Pancreas (tissue), 10 donors: ENCODE measurements around the gene COL5A1. TPM values are rescaled to one million over a fixed set of nuclear protein-coding genes. Genes with fewer than 3 reads are reported as not detected.

ENCODE experiments used
- ATAC-seq, 4 donors: fragments of 200-7000 bp; cut with Tn5 transposase; one replicate each; pipeline versions ENCODE4 v1.8.0 to v1.9.1; 2020; ENCODE audit warnings: mild to moderate bottlenecking in 4 of 4, moderate library complexity in 4 of 4
- DNase-seq, 6 donors: peaks; one replicate each; pipeline ENCODE4 v3.0.0-alpha.2; 2020
- FAIRE-seq: peaks from 2 replicates; lab custom pipeline; 2012; peaks lifted over from hg19 to GRCh38; lab: Jason Lieb, UNC
- H3K27ac ChIP-seq, 4 donors: fragments of 200-600 bp; sonication (generic); 1 replicate in 3 of 4; 2 replicates in 1 of 4; pipeline versions ENCODE4 v1.5.0 to v1.8.0; 2020
- H3K27me3 ChIP-seq, 4 donors: fragments of 200-600 bp; one replicate each; pipeline ENCODE4 v1.8.0; 2021
- H3K36me3 ChIP-seq, 3 donors: fragments of 200-600 bp; sonication (generic) in 1 of 3; one replicate each; pipeline versions ENCODE4 v1.5.0 to v1.8.0; 2020 to 2021
- H3K4me1 ChIP-seq, 3 donors: fragments of 200-600 bp; one replicate each; pipeline ENCODE4 v1.8.0; 2021
- H3K4me3 ChIP-seq, 4 donors: fragments of 200-600 bp; sonication (generic) in 2 of 4; one replicate each; pipeline versions ENCODE4 v1.5.0 to v1.8.0; 2020 to 2021
- H3K9me3 ChIP-seq, 4 donors: fragments of 200-600 bp; one replicate each; pipeline ENCODE4 v1.8.0; 2021
- CTCF ChIP-seq, 4 donors: fragments of 200-600 bp; sonication (generic) in 3 of 4; IDR thresholded peaks; one replicate each; pipeline versions ENCODE4 v1.5.0 to v1.8.0; 2021; ENCODE audit warnings: antibody characterized with exemption in 4 of 4
- WGBS, 2 donors: extraction: QIAGEN DNeasy Blood & Tissue Kit; methylation state at CpG; one replicate each; pipeline ENCODE4 v1.1.7; 2013; 5-methylcytosine and 5-hydroxymethylcytosine counted together
- intact Hi-C, 3 donors: fragments of 100-400 bp; cut with DNase I; formaldehyde crosslinking; loops; one replicate each; pipeline versions ENCODE4 v1.11.1 to v1.14.2; 2022
- polyA plus RNA-seq, 2 donors: library from polyadenylated mRNA; stranded (reverse); fragments of 200-250 nt; gene quantifications; one replicate each; pipeline ENCODE4 v1.2.3, GENCODE V29; 2013
- total RNA-seq, 6 donors: library from RNA; stranded (reverse); fragmentation: NEBNext Ultra II Directional in 4 of 6; extraction: Animal tissue kit (Norgen Biotek cat#: 25700) in 4 of 6; gene quantifications; one replicate each; pipeline versions ENCODE4 v1.2.1 to v1.2.4, GENCODE V29; 2021 to 2023
- donor health status: healthy with polysubstance abuse.
- donor health status: DM: no; HTN: no; CAD: no; lungs with moderate emphysema.
- donor health status: DM: no; HTN: no; CAD: no.
- donor health status: control.
- donor health status: control.
- donor health status: Bipolar disorder and iron deficiency.
- donor health status: DM: yes; HTN: yes; CAD: no.
- donor health status: DM: no; HTN: no; CAD: no.
- donor health status: DM: no; HTN: no; CAD: no.
- donor health status: DM: yes; HTN: yes; CAD: no.

The COL5A1 gene
- total and polyA plus RNA-seq, 8 donors: 1.2 to 62.8 (median 3.5) TPM

- no peaks in the 10 kb centered on the region for H3K27me3 ChIP-seq
- no peaks in the 10 kb centered on the region for H3K36me3 ChIP-seq
- FAIRE-seq (no peak), DNase-seq (no peak), ATAC-seq (no peak)
- H3K4me1 ChIP-seq: no peaks in the 10 kb centered on the region
- TF ChIP-seq CTCF (IDR thresholded peaks at IDR 0.05): no peak
- H3K4me3 ChIP-seq: no peak overlapping the region
- intact Hi-C loops: no loop called here
- WGBS, 2 donors: 65 to 78% methylated on average over 16 of the region's 16 CpGs
- H3K27ac ChIP-seq: no peak overlapping the region
- H3K9me3 ChIP-seq: no peaks in the 10 kb centered on the region
Measured at GRCh38 chr9:134815435-134816214, 174.0 kb downstream of the COL5A1 start.

- no peaks in the 10 kb centered on the region for H3K9me3 ChIP-seq
- WGBS, 2 donors: 72 to 84% methylated on average over 16 of the region's 16 CpGs
- FAIRE-seq: no peak
- no peak for TF ChIP-seq CTCF (IDR thresholded peaks at IDR 0.05)
- H3K27ac ChIP-seq: no peak overlapping the region
- no peak overlapping the region for H3K4me3 ChIP-seq
- intact Hi-C loops: no loop called here
- H3K36me3 ChIP-seq: no peaks in the 10 kb centered on the region
- no peaks in the 10 kb centered on the region for H3K4me1 ChIP-seq
- no peak for DNase-seq
- ATAC-seq: no peak
- no peaks in the 10 kb centered on the region for H3K27me3 ChIP-seq
Measured at GRCh38 chr9:134816264-134816663, 174.7 kb downstream of the COL5A1 start.

GRCh38 chr9:134818000-134818568, 176.5 kb downstream of the COL5A1 start:
- 80 to 88% methylated on average over 29 of the region's 29 CpGs for WGBS, 2 donors
- Histone ChIP-seq H3K27me3 (no peaks in the 10 kb centered on the region), H3K9me3 (no peaks in the 10 kb centered on the region), H3K4me1 (no peaks in the 10 kb centered on the region), H3K4me3 (no peak overlapping the region), H3K27ac (no peak overlapping the region), H3K36me3 (no peaks in the 10 kb centered on the region)
- no peak for DNase-seq
- FAIRE-seq: no peak
- ATAC-seq: no peak
- intact Hi-C loops: no loop called here
- no peak for TF ChIP-seq CTCF (IDR thresholded peaks at IDR 0.05)

GRCh38 chr9:134818591-134818990, 177.0 kb downstream of the COL5A1 start:
- ATAC-seq (no peak), FAIRE-seq (no peak), DNase-seq (no peak)
- Histone ChIP-seq H3K9me3 (no peaks in the 10 kb centered on the region), H3K4me3 (no peak overlapping the region), H3K4me1 (no peaks in the 10 kb centered on the region), H3K27me3 (no peaks in the 10 kb centered on the region), H3K36me3 (no peaks in the 10 kb centered on the region), H3K27ac (no peak overlapping the region)
- intact Hi-C loops: no loop called here
- WGBS, 2 donors: 73 to 88% methylated on average over 13 to 16 of the region's 16 CpGs
- TF ChIP-seq CTCF (IDR thresholded peaks at IDR 0.05): no peak

- WGBS, 2 donors: 59 to 78% methylated on average over 13 of the region's 13 CpGs
- H3K4me3 ChIP-seq: no peak overlapping the region
- H3K27ac ChIP-seq: no peak overlapping the region
- H3K27me3 ChIP-seq: no peaks in the 10 kb centered on the region
- no peaks in the 10 kb centered on the region for H3K36me3 ChIP-seq
- no peak for ATAC-seq
- DNase-seq: no peak
- FAIRE-seq: no peak
- intact Hi-C loops: no loop called here
- no peaks in the 10 kb centered on the region for H3K9me3 ChIP-seq
- no peaks in the 10 kb centered on the region for H3K4me1 ChIP-seq
- TF ChIP-seq CTCF (IDR thresholded peaks at IDR 0.05): no peak
Measured at GRCh38 chr9:134820901-134821300, 179.3 kb downstream of the COL5A1 start.
